K562 (cell line): ENCODE data around the gene HMGN3. TPM values are rescaled to one million over a fixed set of nuclear protein-coding genes. Genes with fewer than 3 reads are reported as not detected.

ENCODE experiments used
- ATAC-seq: fragments of 200-7000 bp; cut with Tn5 transposase; 3 replicates; pipeline ENCODE4 v1.9.1; 2020; ENCODE audit warnings: moderate library complexity
- BruUV-seq: library from RNA; stranded (reverse); fragments of 400-500 nt; replicated peaks from 2 replicates; lab custom pipeline; 2021; lab: Mats Ljungman, UMichigan
- CTCF ChIA-PET: fragments of 300-600 bp; formaldehyde crosslinking; extraction: SDS; loops from one replicate; lab custom pipeline; 2021; ENCODE audit warnings: low intra/inter-chr PET ratio; lab: Yijun Ruan, JAX
- POLR2A ChIA-PET: fragments of 300-600, 350-650 bp; sonication (Branson Sonifier 250); formaldehyde crosslinking; extraction: SDS; loops from one replicate; lab custom pipeline; 2021; ENCODE audit warnings: antibody characterized with exemption, inconsistent platforms; lab: Yijun Ruan, JAX
- DNase-seq, 4 experiments: peaks; one replicate each; pipeline versions ENCODE4 v3.0.0 to v3.0.0-alpha.2; 2011 to 2018; ENCODE audit warnings: low spot score in 3 of 4, mixed read lengths in 3 of 4; ENCODE audit errors: extremely low read depth in 1 of 4
- FAIRE-seq: peaks from 2 replicates; lab custom pipeline; 2011; peaks lifted over from hg19 to GRCh38; lab: Jason Lieb, UNC
- H2AFZ ChIP-seq: 2 replicates; pipeline ENCODE4 v1.6.0; 2011; ENCODE audit warnings: low read depth, low read length, control low read depth, inconsistent platforms
- H3K27ac ChIP-seq: fragments of 200-600 bp; 3 replicates; pipeline ENCODE4 v1.8.0; 2011; ENCODE audit warnings: low read depth, mild to moderate bottlenecking, control low read depth, inconsistent platforms, low read length, moderate library complexity, mixed read lengths; ENCODE audit errors: extremely low read depth
- H3K27me3 ChIP-seq, 2 experiments: fragments of 300-600 bp in 1 of 2; 2 replicates in 1 of 2; 3 replicates in 1 of 2; pipeline versions ENCODE4 v1.6.0 to v1.8.0; 2011; ENCODE audit warnings: inconsistent platforms in 2 of 2, low read length in 2 of 2, mild to moderate bottlenecking in 1 of 2, mixed read lengths in 1 of 2, moderate library complexity in 1 of 2; ENCODE audit not compliant: control insufficient read depth in 2 of 2, insufficient read depth in 2 of 2
- H3K36me3 ChIP-seq: fragments of 300-600 bp; 3 replicates; pipeline ENCODE4 v1.8.0; 2011; ENCODE audit warnings: mild to moderate bottlenecking, low read length, inconsistent platforms; ENCODE audit not compliant: control insufficient read depth, insufficient read depth
- H3K4me1 ChIP-seq, 2 experiments: fragments of 200-600 bp in 1 of 2; replicated peaks in 1 of 2; 2 replicates in 1 of 2; 3 replicates in 1 of 2; pipeline versions ENCODE4 v1.5.1 to v1.8.0; 2011; ENCODE audit warnings: inconsistent platforms in 2 of 2, low read length in 2 of 2, mild to moderate bottlenecking in 1 of 2, mixed read lengths in 1 of 2, moderate library complexity in 1 of 2; ENCODE audit not compliant: control insufficient read depth in 2 of 2, insufficient read depth in 2 of 2
- H3K4me2 ChIP-seq: 2 replicates; pipeline ENCODE4 v1.6.1; 2011; ENCODE audit warnings: low read length, control low read depth, inconsistent platforms, mixed read lengths; ENCODE audit not compliant: insufficient read depth
- H3K4me3 ChIP-seq: fragments of 200-600 bp; sonication (generic), shearing (Covaris generic); 2 replicates; pipeline ENCODE4 v1.5.1; 2016; ENCODE audit warnings: control low read depth, inconsistent platforms
- H3K79me2 ChIP-seq: fragments of 200-600 bp; 3 replicates; pipeline ENCODE4 v1.8.0; 2011; ENCODE audit warnings: low read length, inconsistent platforms; ENCODE audit not compliant: control insufficient read depth, insufficient read depth
- H3K9ac ChIP-seq, 2 experiments: 2 replicates each; pipeline versions ENCODE4 v1.6.0 to v1.6.1; 2011; ENCODE audit warnings: low read depth in 2 of 2, low read length in 2 of 2, control low read depth in 1 of 2, inconsistent platforms in 1 of 2, mild to moderate bottlenecking in 1 of 2, mixed read lengths in 1 of 2; ENCODE audit not compliant: insufficient read depth in 1 of 2
- H3K9me1 ChIP-seq: one replicate; pipeline ENCODE4 v1.6.0; 2011; ENCODE audit warnings: inconsistent platforms, mild to moderate bottlenecking, low read length, moderate library complexity; ENCODE audit not compliant: control insufficient read depth, insufficient read depth
- H3K9me3 ChIP-seq: replicated peaks from 2 replicates; pipeline ENCODE4 v1.5.1; 2011; ENCODE audit warnings: low read depth, low read length, inconsistent platforms; ENCODE audit not compliant: control insufficient read depth, insufficient read depth
- H4K20me1 ChIP-seq: replicated peaks from 2 replicates; pipeline ENCODE4 v1.6.1; 2011; ENCODE audit warnings: low read length, inconsistent platforms, mixed read lengths; ENCODE audit not compliant: control insufficient read depth, insufficient read depth
- NFRKB ChIP-seq: fragments of 450-650 bp; IDR thresholded peaks from 2 replicates; pipeline ENCODE4 v1.6.1; 2016; ENCODE audit warnings: low read depth
- NONO ChIP-seq, 2 experiments: fragments of 200-400 bp in 1 of 2; fragments of 450-650 bp in 1 of 2; formaldehyde crosslinking in 1 of 2; IDR thresholded peaks; 2 replicates each; pipeline ENCODE4 v1.6.1; 2017; ENCODE audit warnings: low read depth in 2 of 2, mild to moderate bottlenecking in 2 of 2, moderate library complexity in 2 of 2, low read length in 1 of 2
- TFAP4 ChIP-seq: sonication (generic); formaldehyde crosslinking; IDR thresholded peaks from 2 replicates; pipeline ENCODE4 v1.8.0; 2022; ENCODE audit warnings: missing genetic modification reagents, mild to moderate bottlenecking, moderate library complexity, borderline replicate concordance
- TRIM24 ChIP-seq, 2 experiments: fragments of 450-650 bp; IDR thresholded peaks; 2 replicates each; pipeline ENCODE4 v1.6.1; 2016
- ZNF592 ChIP-seq: fragments of 450-650 bp; IDR thresholded peaks from 2 replicates; pipeline ENCODE4 v1.6.1; 2017; ENCODE audit warnings: antibody characterized with exemption, mild to moderate bottlenecking
- in situ Hi-C: fragments of 300-500 bp; cut with MboI; formaldehyde crosslinking; loops from 4 replicates; pipeline ENCODE4 v1.15.0; 2018; ENCODE audit warnings: inconsistent platforms, mixed read lengths
- intact Hi-C: fragments of 100-400 bp; cut with micrococcal nuclease; formaldehyde crosslinking; loops from 2 replicates; pipeline ENCODE4 v1.14.2; 2022
- polyA plus RNA-seq, 8 experiments: library from polyadenylated mRNA; depleted of rRNA in 4 of 8; stranded (reverse) in 5 of 8; unstranded in 3 of 8; fragments of >200 nt; fragmentation: Nextera tagmentation in 2 of 8; fragmentation: Illumina TruSeq in 1 of 8; extraction: Ambion mirVana in 2 of 8; extraction: Trizol in 1 of 8; gene quantifications; 2 replicates each; pipeline versions ENCODE4 v1.2.1 to v1.2.3, GENCODE V29; 2011 to 2014; ENCODE audit warnings: inconsistent platforms in 1 of 8, missing spikeins in 1 of 8
- total RNA-seq, 7 experiments: library from RNA; depleted of rRNA in 6 of 7; stranded (reverse); fragments of >200 nt in 6 of 7; fragmentation: Illumina TruSeq in 2 of 7; extraction: Trizol in 2 of 7; gene quantifications; 2 replicates each; pipeline versions ENCODE4 v1.2.1 to v1.2.3, GENCODE V29; 2011 to 2021; ENCODE audit warnings: low replicate concordance in 1 of 7
- TF ChIP-seq, protein P1 (sequence below), 2 experiments: fragments of 450-650 bp in 1 of 2; sonication (generic) in 1 of 2; formaldehyde crosslinking; conservative IDR thresholded peaks; 2 replicates each; pipeline versions ENCODE4 v1.4.0 to v1.8.1; 2020 to 2022; ENCODE audit warnings: mild to moderate bottlenecking in 1 of 2, missing genetic modification reagents in 1 of 2

HMGN3 gene
- total and polyA plus RNA-seq, 9 of the 15 experiments (the other 6 are each of a cell fraction or from before 2014, with no cell fraction given) = 42.1 to 154 (median 88.1) TPM

DNA sequence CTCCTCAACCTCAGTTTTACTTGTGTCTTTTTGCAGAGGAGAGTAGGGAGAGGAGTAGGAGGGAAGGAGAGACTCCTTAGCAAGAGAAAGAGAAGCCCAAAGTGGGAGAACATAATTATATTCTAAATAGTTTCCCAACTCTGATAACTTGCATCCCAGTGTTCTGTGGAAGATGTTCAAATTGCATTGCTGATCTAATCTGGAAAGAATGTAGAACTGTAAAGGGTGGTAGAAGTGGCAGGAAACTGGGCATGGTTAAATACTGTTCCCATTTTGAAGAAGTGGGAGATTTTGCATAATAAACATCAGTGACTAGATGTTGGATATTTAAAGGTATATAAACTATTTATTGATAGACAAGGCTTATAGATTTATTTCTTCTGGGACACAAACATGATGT, 42.6 kb upstream of the HMGN3 start:
- Histone ChIP-seq H3K27ac (no peak overlapping the region), H3K36me3 (no peaks in the 10 kb centered on the region), H3K9me1 (no peaks in the 10 kb centered on the region), H2AFZ (no peak overlapping the region), H3K9ac (no peak overlapping the region), H3K4me3 (no peak overlapping the region), H3K9me3 (no peaks in the 10 kb centered on the region), H3K4me1 (no peaks in the 10 kb centered on the region), H3K4me2 (no peak overlapping the region), H3K27me3 (no peaks in the 10 kb centered on the region), H4K20me1 (no peaks in the 10 kb centered on the region), H3K79me2 (no peaks in the 10 kb centered on the region)
- TF ChIP-seq, protein P1, sequence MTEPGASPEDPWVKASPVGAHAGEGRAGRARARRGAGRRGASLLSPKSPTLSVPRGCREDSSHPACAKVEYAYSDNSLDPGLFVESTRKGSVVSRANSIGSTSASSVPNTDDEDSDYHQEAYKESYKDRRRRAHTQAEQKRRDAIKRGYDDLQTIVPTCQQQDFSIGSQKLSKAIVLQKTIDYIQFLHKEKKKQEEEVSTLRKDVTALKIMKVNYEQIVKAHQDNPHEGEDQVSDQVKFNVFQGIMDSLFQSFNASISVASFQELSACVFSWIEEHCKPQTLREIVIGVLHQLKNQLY (CRISPR knock-in tag; conservative IDR thresholded peaks at IDR 0.05) = no peak
- TF ChIP-seq ZNF592 = no peak
- TF ChIP-seq TFAP4 (CRISPR knock-in tag) = no peak
- TF ChIP-seq NONO (IDR thresholded peaks at IDR 0.05; ENCODE audit: low read depth in 2 of 2, low read length in 1 of 2) = no peak
- no peak for TF ChIP-seq TRIM24 (IDR thresholded peaks at IDR 0.05)
- no peak for TF ChIP-seq NFRKB
- no TSS peak for BruUV-seq
- FAIRE-seq (no peak), DNase-seq (no peak), ATAC-seq (no peak)
- intact Hi-C loops (no loop called here), in situ Hi-C loops (no loop called here)
- POLR2A ChIA-PET = no interaction called here
- CTCF ChIA-PET = no interaction called here
